Measurements from ENCODE around the gene ZDHHC15. TPM values are rescaled to one million over a fixed set of nuclear protein-coding genes. Genes with fewer than 3 reads are reported as not detected.

ZDHHC15 gene
- total RNA-seq, 1 donor from 2014 or later: 14.3 TPM

Other genes starting within 250 kb of the ZDHHC15 start
- gene UPRT, start 249.0 kb downstream of the ZDHHC15 start, total RNA-seq: 26.1 TPM